Astrocyte (in vitro differentiated cells and primary cell): Measurements from ENCODE around the gene CCSER1.

ENCODE experiments used
- CTCF ChIP-seq: IDR thresholded peaks from 2 replicates; pipeline ENCODE4 v1.5.1; 2011; ENCODE audit warnings: low read depth, mild to moderate bottlenecking, inconsistent platforms, low read length, moderate library complexity; ENCODE audit not compliant: insufficient read depth
- EZH2 ChIP-seq: IDR thresholded peaks from 2 replicates; pipeline ENCODE4 v1.6.1; 2012; ENCODE audit warnings: mild to moderate bottlenecking, low read length, inconsistent platforms; ENCODE audit not compliant: insufficient read depth

- TF ChIP-seq EZH2 (no peak), CTCF (no peak)
Measured at GRCh38 chr4:90165883-90166282, 38.7 kb downstream of the CCSER1 start.
